ENCODE results near the gene HEPN1. TPM values are rescaled to one million over a fixed set of nuclear protein-coding genes. Genes with fewer than 3 reads are reported as not detected.

The HEPN1 gene
- total RNA-seq, 2 experiments from 2014 or later: not detected

GRCh38 chr11:124897674-124898262 lies 21.3 kb upstream of the HEPN1 start, which contains the start of gene ROBO4:
TSS of gene ROBO4 (minus strand) at chr11:124897865. CDS start at chr11:124897795, 70 bp downstream.
- ChIA-PET POLR2A (no interaction called here), CTCF (interaction anchor here (0.6 to 1.5 kb wide), 3 partner anchors 22 to 46 kb away, joined by 3 to 5 read pairs (median 3); no protein-coding TSS in a partner anchor)
- no peak within 1 kb of the TSS for H3K4me3 Mint-ChIP-seq
- peaks cover 27% of the 10 kb centered on the region for H3K27me3 Mint-ChIP-seq
- H3K36me3 Mint-ChIP-seq (ENCODE audit: low read depth): no peaks in the 10 kb centered on the region
- H3K4me1 Mint-ChIP-seq: peaks cover 7% of the 10 kb centered on the region
- no peak within 1 kb of the TSS for H3K27ac Mint-ChIP-seq
- DNase-seq: peak; percentile 8
- no peaks in the 10 kb centered on the region for H3K9me3 Mint-ChIP-seq

GRCh38 chr11:124898263-124898680 lies 20.8 kb upstream of the HEPN1 start:
- Mint-ChIP-seq H3K4me1 (peaks cover 7% of the 10 kb centered on the region), H3K36me3 (ENCODE audit: low read depth) (no peaks in the 10 kb centered on the region), H3K4me3 (no peak overlapping the region), H3K27ac (no peak overlapping the region), H3K27me3 (peaks cover 31% of the 10 kb centered on the region), H3K9me3 (no peaks in the 10 kb centered on the region)
- CTCF ChIA-PET: interaction anchor here (1.1 to 1.5 kb wide), 2 partner anchors 22 to 37 kb away, joined by 3 to 5 read pairs; no protein-coding TSS in a partner anchor
- DNase-seq: peak; percentile 11
- POLR2A ChIA-PET: no interaction called here

- ChIA-PET POLR2A (no interaction called here), CTCF (interaction anchor here (1.1 to 1.5 kb wide), 2 partner anchors 22 to 37 kb away, joined by 3 to 5 read pairs; no protein-coding TSS in a partner anchor)
- peaks cover 34% of the 10 kb centered on the region for H3K27me3 Mint-ChIP-seq
- no peak for DNase-seq
- H3K27ac Mint-ChIP-seq: no peak overlapping the region
- peaks cover 7% of the 10 kb centered on the region for H3K4me1 Mint-ChIP-seq
- no peaks in the 10 kb centered on the region for H3K9me3 Mint-ChIP-seq
- H3K4me3 Mint-ChIP-seq: no peak overlapping the region
- no peaks in the 10 kb centered on the region for H3K36me3 Mint-ChIP-seq (ENCODE audit: low read depth)
Observed at GRCh38 chr11:124898711-124899110, 20.3 kb upstream of the HEPN1 start.

DNA sequence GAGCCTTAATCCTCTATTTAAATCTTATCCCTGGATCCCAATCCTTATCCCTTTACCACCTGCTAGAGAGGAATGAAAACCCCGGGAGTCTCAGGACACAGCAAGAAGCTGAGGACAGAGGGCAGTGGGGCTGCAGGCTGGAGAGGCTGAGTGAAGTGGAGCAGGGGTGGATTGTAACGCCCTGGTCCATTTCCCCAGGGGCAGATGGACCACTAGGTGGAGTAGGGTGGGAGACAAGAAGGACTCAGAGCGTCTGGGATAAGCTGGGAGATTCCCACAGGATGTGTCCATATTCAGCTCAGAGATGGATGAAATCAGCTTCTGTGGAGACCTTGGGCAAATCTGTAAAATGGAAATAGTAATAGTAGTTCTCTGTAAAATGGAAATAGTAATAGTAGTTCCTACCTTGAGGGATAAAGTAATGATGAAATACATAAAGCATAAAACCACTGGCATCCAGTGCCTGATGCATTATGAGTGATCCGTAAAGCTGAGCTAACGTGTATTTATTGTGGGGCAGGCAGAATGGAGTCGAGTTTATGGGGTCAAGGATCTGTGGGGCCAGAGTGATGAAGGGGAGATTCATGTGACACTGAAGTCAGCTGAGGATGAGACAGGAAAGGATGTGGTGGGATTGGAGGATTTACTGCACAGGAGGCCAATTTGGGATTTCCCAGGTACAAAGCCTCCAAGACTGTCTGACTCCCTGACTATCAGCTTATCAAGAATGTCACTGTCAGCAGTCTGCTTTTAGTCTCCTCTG lies 19.5 kb upstream of the HEPN1 start:
- Mint-ChIP-seq H3K4me3 (no peak overlapping the region), H3K27ac (no peak overlapping the region), H3K27me3 (peaks cover 37% of the 10 kb centered on the region), H3K9me3 (no peaks in the 10 kb centered on the region), H3K36me3 (ENCODE audit: low read depth) (no peaks in the 10 kb centered on the region), H3K4me1 (peaks cover 7% of the 10 kb centered on the region)
- ChIA-PET CTCF (no interaction called here), POLR2A (no interaction called here)
- DNase-seq: peak; percentile 4

DNA sequence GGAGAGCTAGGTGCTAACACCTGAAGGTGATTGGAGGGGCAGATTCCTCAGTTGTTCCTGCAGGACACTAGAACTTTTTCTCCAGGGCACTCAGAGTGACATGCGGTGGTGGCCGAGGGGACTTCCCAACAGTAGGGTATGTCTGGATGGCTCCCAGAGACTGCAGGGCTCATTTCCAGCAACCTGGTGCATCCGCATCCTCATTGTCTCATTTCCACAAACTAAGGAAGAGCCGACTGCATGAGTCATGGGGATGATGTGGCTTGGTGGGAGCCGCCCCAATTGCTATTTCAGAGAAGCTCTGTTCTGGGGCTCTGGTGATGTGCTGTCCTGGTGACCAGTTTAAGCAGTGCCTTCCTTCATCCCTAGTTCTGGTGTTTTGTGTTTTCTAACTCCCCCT lies 18.6 kb upstream of the HEPN1 start:
- CTCF ChIA-PET: no interaction called here
- peaks cover 41% of the 10 kb centered on the region for H3K27me3 Mint-ChIP-seq
- POLR2A ChIA-PET: no interaction called here
- no peak overlapping the region for H3K27ac Mint-ChIP-seq
- no peaks in the 10 kb centered on the region for H3K36me3 Mint-ChIP-seq (ENCODE audit: low read depth)
- peak; percentile 11 for DNase-seq
- peaks cover 7% of the 10 kb centered on the region for H3K4me1 Mint-ChIP-seq
- no peaks in the 10 kb centered on the region for H3K9me3 Mint-ChIP-seq
- H3K4me3 Mint-ChIP-seq: no peak overlapping the region

DNA sequence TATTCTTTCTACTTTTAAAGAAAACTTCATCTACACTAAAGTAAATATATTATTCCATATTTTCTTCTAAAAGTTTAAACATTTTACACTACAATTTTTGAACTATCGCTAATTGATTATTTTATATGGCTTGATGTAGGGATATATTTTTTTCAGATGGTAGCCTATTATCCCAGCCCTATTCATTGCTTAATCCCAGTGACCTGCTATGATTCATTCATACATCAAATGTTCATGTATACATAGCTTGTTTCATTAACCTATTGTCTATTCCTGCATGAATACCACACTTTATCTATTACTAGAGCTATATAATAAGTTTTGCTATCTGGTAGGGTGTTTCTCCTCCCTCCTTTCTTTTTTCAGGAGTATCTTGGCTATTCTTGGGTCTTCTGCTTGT lies 16.4 kb upstream of the HEPN1 start:
- Mint-ChIP-seq H3K27ac (no peak overlapping the region), H3K4me3 (no peak overlapping the region), H3K27me3 (peaks cover 43% of the 10 kb centered on the region), H3K9me3 (no peaks in the 10 kb centered on the region), H3K4me1 (peaks cover 4% of the 10 kb centered on the region), H3K36me3 (ENCODE audit: low read depth) (no peaks in the 10 kb centered on the region)
- CTCF ChIA-PET: interaction anchor here (1.9 kb wide), 1 partner anchor 26 kb away, joined by 5 read pairs; no protein-coding TSS in a partner anchor
- POLR2A ChIA-PET: no interaction called here
- DNase-seq: no peak

DNA sequence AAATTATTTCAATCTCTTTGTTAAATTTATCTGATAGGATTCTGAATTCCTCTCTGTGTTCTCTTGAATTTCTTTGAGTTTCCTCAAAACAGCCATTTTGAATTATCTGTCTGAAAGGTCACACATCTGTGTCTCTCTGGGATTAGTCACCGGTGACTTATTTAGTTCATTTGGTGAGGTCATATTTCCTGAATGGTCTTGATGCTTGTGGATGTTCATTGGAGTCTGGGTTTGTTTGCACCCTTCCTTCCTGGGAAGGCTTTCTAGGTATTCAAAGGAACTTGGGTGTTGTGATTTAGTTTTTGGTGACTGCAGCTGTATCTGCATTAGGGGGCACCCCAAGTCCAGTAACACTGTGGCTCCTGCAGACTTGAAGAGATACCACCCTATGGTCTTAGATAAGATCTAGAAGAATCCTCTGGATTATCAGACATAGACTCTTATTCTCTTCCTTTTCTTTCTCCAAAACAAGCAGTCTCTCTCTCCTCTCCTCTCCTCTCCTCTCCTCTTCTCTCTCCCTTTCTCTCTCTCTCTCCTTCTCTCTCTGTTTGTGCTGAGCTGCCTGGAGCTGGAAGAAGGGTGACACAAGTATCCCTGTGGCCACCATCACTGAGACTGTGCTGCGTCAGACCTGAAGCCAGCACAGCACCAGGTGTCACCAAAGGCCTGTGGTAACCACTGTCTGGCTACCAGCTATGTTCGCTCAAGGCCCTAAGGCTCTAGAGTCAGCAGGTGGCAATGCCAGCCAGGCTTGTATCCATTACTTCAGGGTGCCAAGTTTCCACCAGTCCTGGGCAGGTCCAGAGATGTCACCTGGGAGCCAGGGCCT lies 3.3 kb upstream of the HEPN1 start:
- ChIA-PET CTCF (interaction anchor here (1.5 to 1.6 kb wide), 2 partner anchors 208 to 226 kb away, joined by 6 to 8 read pairs; no protein-coding TSS in a partner anchor), POLR2A (no interaction called here)
- no peak for DNase-seq
- peaks cover 19% of the 10 kb centered on the region for H3K27me3 Mint-ChIP-seq
- no peaks in the 10 kb centered on the region for H3K36me3 Mint-ChIP-seq (ENCODE audit: low read depth)
- peaks cover 12% of the 10 kb centered on the region for H3K9me3 Mint-ChIP-seq
- H3K4me3 Mint-ChIP-seq: no peak overlapping the region
- H3K27ac Mint-ChIP-seq: no peak overlapping the region
- H3K4me1 Mint-ChIP-seq: peaks cover 2% of the 10 kb centered on the region

DNA sequence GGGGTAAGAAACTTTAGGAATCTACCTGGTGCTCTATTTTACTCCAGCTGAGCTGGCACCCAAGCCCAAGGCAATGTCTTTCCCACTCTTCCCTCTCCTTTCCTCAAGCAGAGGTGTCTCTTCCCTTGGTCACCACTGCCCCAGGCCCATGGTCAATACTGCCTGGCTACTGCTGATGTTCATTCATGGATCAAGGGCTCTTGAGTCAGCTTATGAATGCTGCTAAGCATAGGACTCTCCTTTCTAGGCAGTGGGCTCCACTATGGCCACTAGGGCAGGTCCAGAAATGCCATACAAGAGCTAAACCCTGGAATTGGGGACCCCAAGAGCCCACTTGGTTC lies 2.7 kb upstream of the HEPN1 start:
- DNase-seq: no peak
- peaks cover 2% of the 10 kb centered on the region for H3K4me1 Mint-ChIP-seq
- no peak overlapping the region for H3K4me3 Mint-ChIP-seq
- ChIA-PET POLR2A (interaction anchor here (1.1 kb wide), 1 partner anchor 37 kb away, joined by 5 read pairs; the partner anchor contains the start of gene CCDC15), CTCF (interaction anchor here (1.5 to 1.6 kb wide), 2 partner anchors 207 to 226 kb away, joined by 6 to 8 read pairs; no protein-coding TSS in a partner anchor)
- peaks cover 12% of the 10 kb centered on the region for H3K9me3 Mint-ChIP-seq
- H3K27me3 Mint-ChIP-seq: peaks cover 19% of the 10 kb centered on the region
- H3K27ac Mint-ChIP-seq: no peak overlapping the region
- no peaks in the 10 kb centered on the region for H3K36me3 Mint-ChIP-seq (ENCODE audit: low read depth)

- DNase-seq: no peak
- H3K9me3 Mint-ChIP-seq: peaks cover 5% of the 10 kb centered on the region
- ChIA-PET CTCF (interaction anchor here (1.6 kb wide), 1 partner anchor 225 kb away, joined by 6 read pairs; no protein-coding TSS in a partner anchor), POLR2A (interaction anchor here (1.1 kb wide), 1 partner anchor 36 kb away, joined by 5 read pairs; the partner anchor contains the start of gene CCDC15)
- H3K36me3 Mint-ChIP-seq (ENCODE audit: low read depth): no peaks in the 10 kb centered on the region
- H3K4me1 Mint-ChIP-seq: peaks cover 2% of the 10 kb centered on the region
- no peak overlapping the region for H3K4me3 Mint-ChIP-seq
- peaks cover 18% of the 10 kb centered on the region for H3K27me3 Mint-ChIP-seq
- H3K27ac Mint-ChIP-seq: no peak overlapping the region
Observed at GRCh38 chr11:124917115-124917637, 1.9 kb upstream of the HEPN1 start.

- Mint-ChIP-seq H3K4me1 (peaks cover 2% of the 10 kb centered on the region), H3K27ac (no peak overlapping the region), H3K9me3 (no peaks in the 10 kb centered on the region), H3K4me3 (no peak overlapping the region), H3K36me3 (ENCODE audit: low read depth) (no peaks in the 10 kb centered on the region), H3K27me3 (peaks cover 21% of the 10 kb centered on the region)
- CTCF ChIA-PET: interaction anchor here (0.6 to 1.4 kb wide), 4 partner anchors 11 to 221 kb away, joined by 3 to 8 read pairs (median 4); no protein-coding TSS in a partner anchor
- POLR2A ChIA-PET: interaction anchor here (0.9 kb wide), 1 partner anchor 50 kb away, joined by 3 read pairs; no protein-coding TSS in a partner anchor
- no peak for DNase-seq
Observed at GRCh38 chr11:124919898-124920297, 848 bp downstream of the HEPN1 start.

GRCh38 chr11:124920356-124920755 lies 1.3 kb downstream of the HEPN1 start:
- no peak overlapping the region for H3K27ac Mint-ChIP-seq
- ChIA-PET CTCF (interaction anchor here (0.6 to 1.4 kb wide), 5 partner anchors 10 to 220 kb away, joined by 3 to 8 read pairs (median 4); no protein-coding TSS in a partner anchor), POLR2A (interaction anchor here (0.9 to 1.0 kb wide), 2 partner anchors 30 to 49 kb away, joined by 3 to 4 read pairs; no protein-coding TSS in a partner anchor)
- H3K9me3 Mint-ChIP-seq: no peaks in the 10 kb centered on the region
- H3K27me3 Mint-ChIP-seq: peaks cover 17% of the 10 kb centered on the region
- no peaks in the 10 kb centered on the region for H3K36me3 Mint-ChIP-seq (ENCODE audit: low read depth)
- peaks cover 2% of the 10 kb centered on the region for H3K4me1 Mint-ChIP-seq
- no peak for DNase-seq
- no peak overlapping the region for H3K4me3 Mint-ChIP-seq

DNA sequence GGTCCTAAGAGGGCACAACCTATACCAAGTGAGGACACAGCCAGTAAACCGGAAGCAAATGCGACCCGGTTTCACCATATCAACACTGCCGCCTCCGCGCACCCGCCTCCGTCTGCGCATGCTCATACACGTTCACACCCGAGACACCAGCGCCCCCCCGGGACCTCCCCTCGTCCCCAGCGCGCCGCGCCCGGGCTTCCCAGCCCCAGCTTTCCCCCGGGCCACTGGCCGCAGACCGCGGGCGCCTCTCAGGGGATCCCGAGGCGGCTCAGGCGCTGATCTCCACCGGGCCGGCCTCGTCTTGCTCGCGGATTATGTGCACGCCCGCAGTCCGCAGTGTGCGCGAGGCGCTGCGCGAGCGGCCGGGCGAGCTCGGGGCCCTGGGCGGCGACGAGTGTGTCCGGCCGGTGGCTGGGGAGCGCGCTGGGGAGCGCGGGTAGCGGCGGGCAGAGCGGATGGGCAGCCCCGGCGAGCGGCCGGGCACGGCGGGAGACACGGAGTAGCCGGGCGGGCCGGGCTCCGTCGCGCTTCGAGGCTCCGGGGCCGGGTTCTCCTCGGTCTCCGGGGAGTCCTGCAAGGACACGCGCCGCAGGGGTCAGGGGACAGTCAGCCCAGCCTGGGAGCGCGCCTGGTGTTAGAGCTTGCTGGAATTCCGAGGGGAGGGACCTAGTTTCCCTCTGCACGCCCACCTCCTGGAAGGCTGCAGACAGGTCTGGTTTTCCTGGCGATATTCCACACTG lies 2.0 kb downstream of the HEPN1 start:
- Mint-ChIP-seq H3K27ac (no peak overlapping the region), H3K4me3 (peak overlapping the region; percentile 10), H3K36me3 (ENCODE audit: low read depth) (no peaks in the 10 kb centered on the region), H3K4me1 (peaks cover 2% of the 10 kb centered on the region), H3K9me3 (no peaks in the 10 kb centered on the region), H3K27me3 (peaks cover 14% of the 10 kb centered on the region)
- DNase-seq: peak; percentile 67
- CTCF ChIA-PET: interaction anchor here (0.6 to 1.4 kb wide), 4 partner anchors 10 to 85 kb away, joined by 3 to 8 read pairs (median 4); no protein-coding TSS in a partner anchor
- POLR2A ChIA-PET: interaction anchor here (0.9 to 1.0 kb wide), 2 partner anchors 30 to 48 kb away, joined by 3 to 4 read pairs; no protein-coding TSS in a partner anchor
